Measurements from ENCODE around the gene MSANTD1.

- TF ChIP-seq SUZ12 (IDR thresholded peaks at IDR 0.05; ENCODE audit: extremely low read depth, insufficient read depth, insufficient read length) (no peak), ZNF274 (IDR thresholded peaks at IDR 0.05; ENCODE audit: low read depth, low read length) (no peak)
These were observed 19.0 kb upstream of the MSANTD1 start for GRCh38 chr4:3229964-3230363.
